Activated CD4-positive, alpha-beta T cell treated with anti-CD3 and anti-CD28 coated beads for 36 hours (primary cell): ENCODE measurements around the gene CWC25. TPM values are rescaled to one million over a fixed set of nuclear protein-coding genes. Genes with fewer than 3 reads are reported as not detected.

Experiments used
- ATAC-seq: fragments of 200-7000 bp; cut with Tn5 transposase; one replicate; pipeline ENCODE4 v1.10.0; 2021; ENCODE audit warnings: mild to moderate bottlenecking, moderate library complexity
- CTCF ChIA-PET: fragments of 350-600 bp; sonication (Branson Sonifier 250); formaldehyde crosslinking; loops from one replicate; lab custom pipeline; 2021; ENCODE audit warnings: antibody characterized with exemption; lab: Charles Lee
- POLR2A ChIA-PET: fragments of 350-600 bp; sonication (Branson Sonifier 250); formaldehyde crosslinking; loops from one replicate; lab custom pipeline; 2021; ENCODE audit warnings: antibody characterized with exemption, inconsistent platforms; lab: Charles Lee
- DNase-seq: peaks from one replicate; pipeline ENCODE4 v3.0.0-alpha.2; 2020
- H3K27ac Mint-ChIP-seq: one replicate; pipeline ENCODE4 v1.8.0; 2021; ENCODE audit warnings: mixed read lengths
- H3K27me3 Mint-ChIP-seq: one replicate; pipeline ENCODE4 v1.8.0; 2021; ENCODE audit warnings: mixed read lengths
- H3K36me3 Mint-ChIP-seq: one replicate; pipeline ENCODE4 v1.8.0; 2021; ENCODE audit warnings: low read depth, mixed read lengths
- H3K4me1 Mint-ChIP-seq: one replicate; pipeline ENCODE4 v1.8.0; 2021; ENCODE audit warnings: mixed read lengths
- H3K4me3 Mint-ChIP-seq: one replicate; pipeline ENCODE4 v1.8.0; 2021; ENCODE audit warnings: mild to moderate bottlenecking, moderate library complexity, mixed read lengths
- H3K9me3 Mint-ChIP-seq: one replicate; pipeline ENCODE4 v1.8.0; 2021; ENCODE audit warnings: low read depth, mixed read lengths
- intact Hi-C, 2 experiments: fragments of 100-400 bp; cut with DNase I in 1 of 2; cut with micrococcal nuclease in 1 of 2; formaldehyde crosslinking; loops; one replicate each; pipeline versions ENCODE4 v1.14.2 to v1.15.1; 2022 to 2024; cut with DNase I, micrococcal nuclease
- microRNA-seq: library from miRNA; unstranded; fragments of <30 nt; microRNA quantifications from one replicate; pipeline ENCODE4 v1.2.0, GENCODE V29; 2021; ENCODE audit warnings: borderline replicate concordance
- total RNA-seq, 2 experiments: library from RNA; stranded (reverse); gene quantifications; one replicate each; pipeline ENCODE4 v1.2.3, GENCODE V29; 2021

The CWC25 gene
- total RNA-seq, 2 experiments from 2014 or later, result 23.3 to 24.0 TPM

DNA sequence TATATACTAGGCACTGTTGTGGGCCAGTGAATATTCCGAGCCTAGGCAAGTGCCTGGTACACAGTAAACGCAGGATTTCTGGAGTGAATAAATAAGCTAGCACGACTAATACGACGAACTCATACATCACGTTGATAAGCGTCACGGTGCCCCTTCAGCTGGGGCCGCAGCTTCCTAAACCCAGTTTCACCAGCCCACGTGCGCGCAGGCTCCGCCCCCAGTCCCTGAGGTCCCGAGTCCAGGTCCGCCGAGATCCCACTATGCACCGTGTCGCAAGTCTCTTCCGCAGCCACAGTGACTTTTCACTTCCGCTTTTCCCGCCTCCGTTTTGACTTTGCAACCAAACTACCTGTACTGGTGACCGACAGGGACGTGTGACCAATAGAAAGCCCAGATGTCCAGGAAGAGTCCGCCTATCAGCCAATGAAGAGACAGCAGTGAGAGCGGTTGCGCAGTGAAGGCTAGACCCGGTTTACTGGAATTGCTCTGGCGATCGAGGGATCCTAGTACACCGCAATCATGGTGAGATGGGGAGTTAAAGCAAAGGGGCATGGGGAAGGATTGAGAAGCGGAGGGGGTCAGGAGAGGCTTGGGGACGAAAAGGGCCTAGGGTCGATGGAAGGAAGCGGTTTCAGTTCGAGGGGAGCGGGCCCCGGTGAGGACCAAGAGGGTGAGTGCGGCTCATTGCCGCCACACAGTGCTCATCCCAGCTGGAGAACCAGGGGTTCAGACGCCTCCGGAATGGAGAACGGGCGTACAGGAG, 72.6 kb downstream of the CWC25 start, which contains the start of gene PSMB3:
PSMB3 (plus strand) TSS at position 434 of the 763 bp plus-strand sequence; CDS start at position 520, 86 bp downstream.
- H3K27me3 Mint-ChIP-seq, result peaks cover 23% of the 10 kb centered on the region
- H3K9me3 Mint-ChIP-seq, result no peaks in the 10 kb centered on the region
- intact Hi-C loops, result loop anchor here (1.0 to 5.0 kb wide), 17 partner anchors 22 to 648 kb away; partner anchors contain the start of genes PIP4K2B (in 2 of the 2), RPL23 (in 2 of the 2), CISD3 (in 1 of the 2) and CWC25 (in 1 of the 2)
- peak within 1 kb of the TSS; percentile 99 for H3K27ac Mint-ChIP-seq
- peaks cover 30% of the 10 kb centered on the region for H3K36me3 Mint-ChIP-seq
- DNase-seq (peak; percentile 99), ATAC-seq (peak; percentile 95)
- ChIA-PET POLR2A (interaction anchor here (0.8 to 1.5 kb wide), 6 partner anchors 12 to 101 kb away, joined by 3 to 5 read pairs (median 4); partner anchors contain the start of gene RPL23), CTCF (interaction anchor here (0.6 to 2.8 kb wide), 13 partner anchors 16 to 412 kb away, joined by 3 to 20 read pairs (median 4); partner anchors contain the start of gene EPOP)
- H3K4me3 Mint-ChIP-seq, result peak within 1 kb of the TSS; percentile 93
- peaks cover 43% of the 10 kb centered on the region for H3K4me1 Mint-ChIP-seq

DNA sequence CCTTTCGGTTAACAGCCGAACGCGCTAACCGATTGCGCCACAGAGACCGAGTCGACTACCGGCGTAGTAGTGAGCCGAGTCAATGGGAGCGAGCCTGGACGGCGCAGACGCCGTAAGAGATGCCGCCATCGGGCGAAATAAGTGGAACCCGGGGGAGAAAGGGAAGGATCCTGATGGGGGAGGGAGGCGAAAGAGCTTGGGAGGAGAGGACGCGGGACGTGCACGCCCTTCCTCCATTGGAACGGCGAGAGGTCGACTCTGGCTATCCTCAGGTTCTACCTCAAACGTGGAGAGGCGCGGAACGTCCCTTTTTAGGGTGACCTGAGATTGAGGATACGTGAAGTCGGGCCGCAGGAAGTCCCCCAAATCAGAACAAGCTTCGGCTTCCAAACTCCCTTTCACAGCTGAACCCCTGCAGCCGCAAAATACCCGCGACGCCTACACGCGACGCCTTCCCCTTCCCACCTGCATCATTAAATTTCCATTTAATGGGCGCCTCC, 73.3 kb downstream of the CWC25 start:
- intact Hi-C loops, result loop anchor here (1.0 to 5.0 kb wide), 19 partner anchors 17 to 649 kb away; partner anchors contain the start of genes PIP4K2B (in 2 of the 2), RPL23 (in 2 of the 2), CISD3 (in 1 of the 2) and CWC25 (in 1 of the 2)
- H3K4me3 Mint-ChIP-seq, result peak overlapping the region; percentile 93
- peak; percentile 92 for DNase-seq
- no peaks in the 10 kb centered on the region for H3K9me3 Mint-ChIP-seq
- ChIA-PET POLR2A (interaction anchor here (0.8 to 1.5 kb wide), 6 partner anchors 12 to 102 kb away, joined by 3 to 5 read pairs (median 4); partner anchors contain the start of gene RPL23), CTCF (interaction anchor here (0.6 to 2.8 kb wide), 13 partner anchors 15 to 413 kb away, joined by 3 to 20 read pairs (median 4); partner anchors contain the start of gene EPOP)
- ATAC-seq, result peak; percentile 20
- H3K4me1 Mint-ChIP-seq, result peaks cover 44% of the 10 kb centered on the region
- peaks cover 24% of the 10 kb centered on the region for H3K27me3 Mint-ChIP-seq
- peaks cover 30% of the 10 kb centered on the region for H3K36me3 Mint-ChIP-seq
- H3K27ac Mint-ChIP-seq, result peak overlapping the region; percentile 99

DNA sequence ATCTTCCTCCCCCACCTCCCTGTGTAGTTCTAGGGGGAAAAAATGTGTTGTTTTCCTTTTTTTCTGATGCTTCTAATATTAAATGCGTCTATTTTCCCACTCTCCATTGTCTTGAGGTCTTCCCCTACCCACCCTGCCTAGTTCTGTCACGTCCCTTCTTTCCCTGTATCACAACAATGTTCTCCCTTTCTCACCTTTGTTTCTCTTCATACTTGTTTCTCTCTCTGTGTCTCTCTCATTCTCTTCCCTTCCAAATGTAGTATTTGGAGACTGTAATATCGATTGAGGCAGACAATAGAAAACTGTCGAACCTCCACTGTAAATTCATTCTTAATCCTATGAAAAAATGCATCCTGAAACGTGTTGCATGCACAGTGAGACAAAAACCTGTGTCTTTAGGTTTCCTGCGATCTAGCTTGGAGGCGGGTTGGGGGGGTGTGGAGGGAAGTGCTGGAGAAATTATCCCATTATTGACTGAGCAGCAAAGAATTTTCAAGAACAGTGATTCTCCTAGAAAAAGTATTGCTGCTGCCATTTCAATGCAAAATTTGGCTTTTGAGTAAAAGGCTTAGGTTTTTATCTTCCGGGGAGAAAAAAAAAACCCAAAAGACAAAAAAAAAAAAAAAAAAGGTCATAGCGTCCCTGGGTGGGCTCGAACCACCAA, 73.8 kb downstream of the CWC25 start:
- no peak for ATAC-seq
- peak overlapping the region; percentile 99 for H3K27ac Mint-ChIP-seq
- H3K4me1 Mint-ChIP-seq, result peaks cover 46% of the 10 kb centered on the region
- peaks cover 27% of the 10 kb centered on the region for H3K36me3 Mint-ChIP-seq
- DNase-seq, result no peak
- H3K9me3 Mint-ChIP-seq, result no peaks in the 10 kb centered on the region
- CTCF ChIA-PET, result interaction anchor here (0.7 to 2.8 kb wide), 9 partner anchors 16 to 192 kb away, joined by 3 to 20 read pairs (median 5); partner anchors contain the start of gene EPOP
- peak overlapping the region; percentile 93 for H3K4me3 Mint-ChIP-seq
- POLR2A ChIA-PET, result interaction anchor here (0.7 to 1.5 kb wide), 5 partner anchors 13 to 102 kb away, joined by 3 to 4 read pairs (median 3); partner anchors contain the start of gene RPL23
- intact Hi-C loops, result loop anchor here in 1 of 2 experiments (1.0 to 5.0 kb wide), 5 partner anchors 16 to 403 kb away; partner anchors contain the start of genes LASP1 and RPL23
- peaks cover 30% of the 10 kb centered on the region for H3K27me3 Mint-ChIP-seq

Small RNA genes lying within 50 kb of the gene (microRNA-seq; reads per million reads assigned to microRNA genes)
- gene MIR4727, result not detected

Other genes with a start within 250 kb of the CWC25 start
- gene SRCIN1, start 219.4 kb downstream of the CWC25 start, total RNA-seq, result under 1 TPM; 0.72 to 0.73 TPM
- 10 to 100 TPM; 31.8 to 37.3 TPM for gene EPOP, start 150.4 kb downstream of the CWC25 start, total RNA-seq
- gene MLLT6, start 120.0 kb downstream of the CWC25 start, total RNA-seq, result 100 to 1,000 TPM; 168 to 174 TPM
- 10 to 100 TPM; 49.4 to 58.6 TPM for gene CISD3, start 95.0 kb downstream of the CWC25 start, total RNA-seq
- gene PCGF2, start 77.0 kb downstream of the CWC25 start, total RNA-seq, result 1 to 10 TPM; 1.6 to 1.7 TPM
- 100 to 1,000 TPM; 337 to 396 TPM for gene PSMB3, start 72.6 kb downstream of the CWC25 start, total RNA-seq
- gene PIP4K2B, start 25.8 kb downstream of the CWC25 start, total RNA-seq, result 10 to 100 TPM; 36.3 to 41.6 TPM
- 1,000 to 10,000 TPM; 1,886 to 1,896 TPM for gene RPL23, start 28.4 kb upstream of the CWC25 start, total RNA-seq
- gene LASP1, start 44.7 kb upstream of the CWC25 start, total RNA-seq, result 100 to 1,000 TPM; 119 to 144 TPM
- gene FBXO47, start 142.1 kb upstream of the CWC25 start, total RNA-seq, result under 1 TPM; 0.11 to 0.16 TPM